Epithelial cell of umbilical artery (primary cell): ENCODE data around the gene PID1. TPM values are rescaled to one million over a fixed set of nuclear protein-coding genes. Genes with fewer than 3 reads are reported as not detected.

Source experiments
- total RNA-seq: library from RNA; depleted of rRNA; stranded (reverse); fragments of >200 nt; gene quantifications from 2 replicates; pipeline ENCODE4 v1.2.3, GENCODE V29; 2014

PID1 gene
- total RNA-seq = 0.32 and 0.46 TPM in 2 replicates

GRCh38 chr2:229270551-229271410 lies at the start of gene PID1:
Gene PID1, minus strand, starts transcription at chr2:229271287. Its CDS starts 244 bp downstream, at chr2:229271043.

